ENCODE measurements around the gene SGIP1. TPM values are rescaled to one million over a fixed set of nuclear protein-coding genes. Genes with fewer than 3 reads are reported as not detected.

SGIP1 gene
- total and polyA plus RNA-seq, 2 of the 4 experiments (the other 2 are of a cell fraction): 27.1 to 42.7 TPM

DNA sequence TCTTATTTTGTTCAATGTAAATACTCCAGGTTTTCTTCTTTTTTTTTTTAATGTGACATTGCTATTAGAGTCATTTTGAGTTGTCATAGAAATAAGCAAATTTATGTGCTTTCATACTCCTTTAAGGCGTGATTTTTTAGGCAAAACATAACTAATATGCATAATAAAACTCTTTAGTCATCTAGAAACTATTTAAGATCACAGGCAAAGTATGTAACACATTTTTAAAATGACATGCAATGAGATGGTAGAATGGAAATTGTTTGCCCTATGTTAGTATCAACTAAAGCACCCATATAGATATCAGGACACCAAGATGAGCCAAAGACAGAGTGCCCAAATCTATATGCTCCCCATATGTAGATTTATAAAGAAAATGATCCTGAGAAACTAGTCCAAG, 41.5 kb upstream of the SGIP1 start:
- intact Hi-C loops (cut with micrococcal nuclease): no loop called here
- Histone ChIP-seq H3K4me3 (ENCODE audit: insufficient read depth, low read depth, low read length) (no peak overlapping the region), H2BK120ac (ENCODE audit: low read depth, low read length) (peak overlapping the region; percentile 86; the same call in 1 of the 2 replicates), H2BK15ac (ENCODE audit: low read depth, low read length) (no peak overlapping the region), H2BK20ac (ENCODE audit: low read depth, low read length) (peak overlapping the region; percentile 92; the same call in 1 of the 2 replicates), H2AK5ac (ENCODE audit: low read depth, low read length) (no peak overlapping the region), H3K4me1 (ENCODE audit: control insufficient read depth, insufficient read depth, low read length) (peaks cover 13% of the 10 kb centered on the region; the same call in 1 of the 2 replicates), H3K56ac (ENCODE audit: extremely low read depth, insufficient read depth, low read length) (no peak overlapping the region), H2BK5ac (ENCODE audit: low read depth, low read length, poor library complexity, severe bottlenecking) (peak overlapping the region; percentile 70), H4K8ac (ENCODE audit: low read depth in 2 of 2, low read length in 2 of 2) (no peak overlapping the region; a peak in 1 of 4 replicates), H3K9me1 (ENCODE audit: insufficient read depth, low read length) (peaks cover 10% of the 10 kb centered on the region), H3K4ac (ENCODE audit: low read depth, low read length) (no peak overlapping the region), H4K20me1 (ENCODE audit: insufficient read depth, low read length) (no peaks in the 10 kb centered on the region), H2AFZ (replicated peaks; ENCODE audit: low read length, poor library complexity) (no peak overlapping the region), H4K5ac (ENCODE audit: low read depth, low read length) (no peak overlapping the region), H3K4me2 (ENCODE audit: low read depth, low read length) (no peak overlapping the region), H3K23ac (ENCODE audit: low read depth, low read length) (peak overlapping the region; percentile 31; the same call in 1 of the 2 replicates), H2AK9ac (replicated peaks; ENCODE audit: low read depth, low read length, poor library complexity) (no peak overlapping the region), H3K9ac (ENCODE audit: low read depth, low read length) (no peak overlapping the region), H3K9me3 (ENCODE audit: control insufficient read depth, insufficient read depth, low read length) (no peaks in the 10 kb centered on the region), H3K14ac (replicated peaks; ENCODE audit: low read depth, low read length) (no peak overlapping the region), H3K27me3 (ENCODE audit: control insufficient read depth, insufficient read depth, low read length) (no peaks in the 10 kb centered on the region), H3K79me1 (ENCODE audit: low read depth in 1 of 2, low read length in 2 of 2) (0 out of 4 replicates have a peak, but pooled peaks cover 0 to 4% of the 10 kb centered on the region in 2 experiments), H3K18ac (ENCODE audit: low read depth, low read length) (no peak overlapping the region), H4K91ac (ENCODE audit: insufficient read depth, low read depth, low read length) (no peak overlapping the region), H3K36me3 (ENCODE audit: control insufficient read depth, insufficient read depth, low read length) (no peaks in the 10 kb centered on the region), H3K27ac (ENCODE audit: insufficient read depth, low read length) (no peak overlapping the region)
- ChIA-PET POLR2A (ENCODE audit: unreplicated experiment) (no interaction called here), CTCF (interaction anchor here (3.7 kb wide), 1 partner anchor 12 kb away, joined by 22 read pairs; no protein-coding TSS in a partner anchor)
- no TSS peak for BruUV-seq (replicated peaks)
- in situ Hi-C loops (cut with MboI; ENCODE audit: low sequenced_read_pairs): no loop called here
- peak; percentile 15; the same call in 1 of the 2 replicates for ATAC-seq (ENCODE audit: low read depth)
- no peak for DNase-seq
- TF ChIP-seq CTCF (conservative IDR thresholded peaks at IDR 0.05; ENCODE audit: low read depth, low read length): no peak
- TF ChIP-seq RAD21 (IDR thresholded peaks at IDR 0.05; ENCODE audit: low read length): no peak
- TF ChIP-seq POLR2A (IDR thresholded peaks at IDR 0.05; ENCODE audit: low read depth, low read length): no peak
- TF ChIP-seq SMC3 (IDR thresholded peaks at IDR 0.05; ENCODE audit: low read depth, low read length): no peak
- TF ChIP-seq BHLHE40 (IDR thresholded peaks at IDR 0.05; ENCODE audit: low read depth, low read length): no peak
- TF ChIP-seq NFE2L2 (IDR thresholded peaks at IDR 0.05; ENCODE audit: low read depth, low read length): no peak
- TF ChIP-seq MXI1 (IDR thresholded peaks at IDR 0.05; ENCODE audit: borderline replicate concordance, low read depth, low read length): no peak
- dilution Hi-C loops (cut with HindIII; ENCODE audit: low sequenced_read_pairs, unreplicated experiment): no loop called here
- no CpG with 5 or more reads among the region's 1 CpG for WGBS, 2 experiments (ENCODE audit: extremely low coverage in 2 of 2, insufficient read length in 1 of 2)

Measured in IMR-90 (cell line).